RWPE2 (cell line): Measurements from ENCODE around the gene COMMD1.
"Not testable (repeated sequence)": the region's sequence is repeated elsewhere in the genome, so short reads cannot be mapped to it uniquely, and the experiment has no call there.

Experiments used
- ATAC-seq: fragments of 200-7000 bp; cut with Tn5 transposase; 3 replicates; pipeline ENCODE4 v1.9.1; 2021; ENCODE audit warnings: low read depth
- DNase-seq: peaks from one replicate; pipeline ENCODE4 v3.0.0-alpha.2; 2020; ENCODE audit warnings: low spot score
- H3K27ac ChIP-seq: fragments of 450-650 bp; 2 replicates; pipeline ENCODE4 v1.5.1; 2017; ENCODE audit warnings: mild to moderate bottlenecking; ENCODE audit not compliant: poor library complexity, severe bottlenecking
- H3K27me3 ChIP-seq: fragments of 250-450 bp; sonication (Bioruptor Pico); 2 replicates; pipeline ENCODE4 v1.5.1; 2021; ENCODE audit warnings: mild to moderate bottlenecking, moderate library complexity; ENCODE audit not compliant: insufficient read depth, poor library complexity, severe bottlenecking
- H3K36me3 ChIP-seq: fragments of 250-450 bp; sonication (Bioruptor Pico); 2 replicates; pipeline ENCODE4 v1.5.1; 2020; ENCODE audit warnings: low read depth, mild to moderate bottlenecking, moderate library complexity
- H3K4me1 ChIP-seq: fragments of 250-450 bp; sonication (Bioruptor Pico); 2 replicates; pipeline ENCODE4 v1.5.1; 2021; ENCODE audit warnings: mild to moderate bottlenecking, moderate library complexity; ENCODE audit not compliant: insufficient read depth, poor library complexity, severe bottlenecking
- H3K4me3 ChIP-seq: fragments of 250-450 bp; sonication (Bioruptor Pico); 2 replicates; pipeline ENCODE4 v1.5.1; 2021; ENCODE audit warnings: mild to moderate bottlenecking, moderate library complexity; ENCODE audit not compliant: severe bottlenecking
- H3K9me3 ChIP-seq: fragments of 250-450 bp; sonication (Bioruptor Pico); 2 replicates; pipeline ENCODE4 v1.5.1; 2021; ENCODE audit warnings: mild to moderate bottlenecking, moderate library complexity; ENCODE audit not compliant: severe bottlenecking
- CTCF ChIP-seq: fragments of 450-650 bp; IDR thresholded peaks from one replicate; pipeline ENCODE4 v1.5.1; 2017; ENCODE audit warnings: mild to moderate bottlenecking, moderate library complexity; ENCODE audit not compliant: poor library complexity, severe bottlenecking

COMMD1 gene

GRCh38 chr2:61905372-61906185 is at the start of gene COMMD1:
Gene COMMD1, plus strand, starts transcription at chr2:61905674. Its CDS starts 5 bp downstream, at chr2:61905679.
- H3K27ac ChIP-seq, result no peak within 1 kb of the TSS

GRCh38 chr2:61857224-61857623 is 48.2 kb upstream of the COMMD1 start:
- no peak overlapping the region for H3K4me3 ChIP-seq
- H3K27ac ChIP-seq, result no peak overlapping the region
- no peaks in the 10 kb centered on the region for H3K9me3 ChIP-seq
- ATAC-seq (no peak), DNase-seq (no peak)
- H3K4me1 ChIP-seq, result no peaks in the 10 kb centered on the region
- no peak for TF ChIP-seq CTCF
- no peaks in the 10 kb centered on the region for H3K27me3 ChIP-seq
- H3K36me3 ChIP-seq, result no peaks in the 10 kb centered on the region

More at GRCh38 chr2:61905372-61906185, at the start of gene COMMD1:
- Histone ChIP-seq H3K36me3 (no peaks in the 10 kb centered on the region), H3K27me3 (no peaks in the 10 kb centered on the region), H3K9me3 (no peaks in the 10 kb centered on the region), H3K4me3 (peak within 1 kb of the TSS; percentile 98), H3K4me1 (no peaks in the 10 kb centered on the region)
- ATAC-seq (peak; percentile 98), DNase-seq (peak; percentile 69)
- no peak for TF ChIP-seq CTCF

- H3K4me3 ChIP-seq, result no peak overlapping the region
- no peak for ATAC-seq
- DNase-seq, result no peak
- H3K36me3 ChIP-seq, result peaks cover 15% of the 10 kb centered on the region
- TF ChIP-seq CTCF, result no peak
- H3K27me3 ChIP-seq, result no peaks in the 10 kb centered on the region
- no peaks in the 10 kb centered on the region for H3K4me1 ChIP-seq
- no peak overlapping the region for H3K27ac ChIP-seq
- no peaks in the 10 kb centered on the region for H3K9me3 ChIP-seq
These were observed 43.4 kb upstream of the COMMD1 start for GRCh38 chr2:61862085-61862484.

- not testable (repeated sequence) for ATAC-seq, H3K9me3 ChIP-seq, DNase-seq, H3K4me3 ChIP-seq, H3K4me1 ChIP-seq, H3K27ac ChIP-seq, H3K27me3 ChIP-seq
- H3K36me3 ChIP-seq, result peaks cover 57% of the 10 kb centered on the region
These were observed 38.9 kb upstream of the COMMD1 start for GRCh38 chr2:61866482-61867089.

- no peak overlapping the region for H3K4me3 ChIP-seq
- no peaks in the 10 kb centered on the region for H3K27me3 ChIP-seq
- H3K4me1 ChIP-seq, result peaks cover 24% of the 10 kb centered on the region
- peaks cover 98% of the 10 kb centered on the region for H3K36me3 ChIP-seq
- TF ChIP-seq CTCF, result no peak
- ATAC-seq (no peak), DNase-seq (no peak)
- no peak overlapping the region for H3K27ac ChIP-seq
- H3K9me3 ChIP-seq, result no peaks in the 10 kb centered on the region
These were observed 29.1 kb upstream of the COMMD1 start for GRCh38 chr2:61876400-61876799.
